HepG2 (cell line): ENCODE measurements around the gene TMEM237.

Experiments used
- CEBPB ChIP-seq: IDR thresholded peaks from 2 replicates; pipeline ENCODE4 v1.6.1; 2011; ENCODE audit warnings: low read depth, low read length, improper control_type of control experiment, borderline replicate concordance
- CTCF ChIP-seq: sonication (generic); formaldehyde crosslinking; IDR thresholded peaks from 2 replicates; pipeline ENCODE4 v1.5.0; 2020; ENCODE audit warnings: mild to moderate bottlenecking, missing genetic modification reagents, moderate library complexity
- FOSL1 ChIP-seq: sonication (generic); formaldehyde crosslinking; IDR thresholded peaks from 2 replicates; pipeline ENCODE4 v1.9.0; 2021; ENCODE audit warnings: missing genetic modification reagents, borderline replicate concordance
- GABPA ChIP-seq, 2 experiments: IDR thresholded peaks; 2 replicates each; pipeline ENCODE4 v1.6.1; 2011 to 2016; ENCODE audit warnings: low read depth in 2 of 2, low read length in 1 of 2, missing biosample characterization in 1 of 2, missing genetic modification characterization in 1 of 2
- MLX ChIP-seq: IDR thresholded peaks from 2 replicates; pipeline ENCODE4 v1.6.1; 2016
- MTERF4 ChIP-seq: sonication (generic); formaldehyde crosslinking; IDR thresholded peaks from 2 replicates; pipeline ENCODE4 v1.8.0; 2023; ENCODE audit warnings: mild to moderate bottlenecking, missing genetic modification reagents
- RNF2 ChIP-seq: fragments of 450-650 bp; conservative IDR thresholded peaks from 2 replicates; pipeline ENCODE4 v1.6.1; 2016; ENCODE audit warnings: low read depth
- TARDBP ChIP-seq: sonication (generic); formaldehyde crosslinking; IDR thresholded peaks from 2 replicates; pipeline ENCODE4 v1.8.0; 2022; ENCODE audit warnings: mild to moderate bottlenecking, missing genetic modification reagents
- ZNF121 ChIP-seq: sonication (generic); formaldehyde crosslinking; IDR thresholded peaks from 2 replicates; pipeline ENCODE4 v1.5.0; 2020; ENCODE audit warnings: mild to moderate bottlenecking, missing genetic modification reagents
- ZNF160 ChIP-seq: sonication (generic); formaldehyde crosslinking; IDR thresholded peaks from 2 replicates; pipeline ENCODE4 v1.8.0; 2022; ENCODE audit warnings: mild to moderate bottlenecking, inconsistent platforms, missing genetic modification reagents

- no peak for TF ChIP-seq CTCF (CRISPR knock-in tag)
- no peak for TF ChIP-seq ZNF121 (CRISPR knock-in tag)
- no peak for TF ChIP-seq MTERF4
- TF ChIP-seq ZNF160 = no peak
- TF ChIP-seq MLX (CRISPR knock-in tag) = no peak
- no peak for TF ChIP-seq FOSL1 (CRISPR knock-in tag)
- no peak for TF ChIP-seq TARDBP
- no peak for TF ChIP-seq GABPA (IDR thresholded peaks at IDR 0.05; ENCODE audit: low read depth, low read length)
- no peak for TF ChIP-seq GABPA (CRISPR knock-in tag; IDR thresholded peaks at IDR 0.05; ENCODE audit: low read depth)
- TF ChIP-seq CEBPB = no peak
- TF ChIP-seq RNF2 = no peak
These were observed 32.2 kb upstream of the TMEM237 start for GRCh38 chr2:201675454-201675853.
